GM19099 (cell line): ENCODE data around the gene CKS2.

Source experiments
- POLR2A ChIP-seq: IDR thresholded peaks from 3 replicates; pipeline ENCODE4 v1.6.1; 2011; ENCODE audit warnings: low read depth; ENCODE audit not compliant: insufficient read length; ENCODE audit errors: extremely low read depth

CKS2 gene

DNA sequence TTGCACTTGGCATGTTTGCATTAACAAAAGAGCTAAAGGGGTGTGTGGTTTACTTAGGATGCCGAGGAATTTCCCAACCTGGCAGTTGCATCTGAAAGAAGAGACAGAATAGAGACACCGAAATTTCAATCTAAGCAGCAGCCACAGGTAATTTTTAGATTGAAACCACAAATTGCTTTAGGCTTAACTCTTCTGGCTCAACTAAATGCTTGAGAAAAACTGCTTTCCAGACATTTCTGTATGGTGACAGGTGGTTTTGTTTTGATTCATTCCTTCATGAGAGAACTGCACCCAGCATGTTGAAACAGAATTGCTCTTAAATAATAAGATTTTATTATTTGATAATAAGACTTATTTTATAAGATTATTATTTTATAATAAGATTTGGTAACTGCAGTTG, 28.8 kb downstream of the CKS2 start:
- no peak for TF ChIP-seq POLR2A

DNA sequence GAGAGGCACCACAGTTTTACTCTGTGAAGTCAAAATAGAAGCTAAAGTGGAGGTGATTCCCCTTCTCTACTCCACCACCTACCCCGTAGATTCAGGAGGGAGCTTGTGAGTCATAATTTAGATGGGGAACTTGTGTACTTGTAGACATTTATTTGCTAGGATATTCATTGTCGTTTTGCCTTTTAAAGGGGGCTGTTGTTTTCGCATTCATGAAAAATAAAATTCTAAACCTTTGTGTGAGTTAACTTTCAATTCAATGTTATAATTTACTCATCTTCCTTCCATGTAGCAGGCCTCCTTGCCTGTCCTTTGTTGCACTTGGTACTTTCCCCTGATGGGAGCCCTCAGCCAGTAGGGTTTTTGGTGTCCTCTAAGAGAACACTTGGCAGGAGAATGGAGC, 29.3 kb downstream of the CKS2 start:
- TF ChIP-seq POLR2A = no peak

DNA sequence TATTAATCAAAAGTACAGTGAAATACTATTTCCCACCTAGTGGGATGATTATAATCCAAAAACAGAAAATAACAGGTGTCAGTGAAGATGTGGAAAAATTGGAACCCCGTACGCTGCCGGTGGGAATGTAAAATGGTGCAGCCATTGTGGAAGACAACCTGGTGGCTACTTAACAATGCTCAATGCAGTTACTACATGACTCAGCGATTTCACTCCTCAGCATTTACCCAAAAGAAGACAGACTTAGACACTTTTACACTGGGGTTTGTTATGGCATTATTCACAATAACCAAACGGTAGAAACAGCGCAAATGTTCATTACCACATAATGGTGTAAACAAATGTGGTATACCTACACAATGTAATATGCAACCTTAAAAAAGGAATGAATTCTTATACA, 31.2 kb downstream of the CKS2 start:
- TF ChIP-seq POLR2A = no peak

DNA sequence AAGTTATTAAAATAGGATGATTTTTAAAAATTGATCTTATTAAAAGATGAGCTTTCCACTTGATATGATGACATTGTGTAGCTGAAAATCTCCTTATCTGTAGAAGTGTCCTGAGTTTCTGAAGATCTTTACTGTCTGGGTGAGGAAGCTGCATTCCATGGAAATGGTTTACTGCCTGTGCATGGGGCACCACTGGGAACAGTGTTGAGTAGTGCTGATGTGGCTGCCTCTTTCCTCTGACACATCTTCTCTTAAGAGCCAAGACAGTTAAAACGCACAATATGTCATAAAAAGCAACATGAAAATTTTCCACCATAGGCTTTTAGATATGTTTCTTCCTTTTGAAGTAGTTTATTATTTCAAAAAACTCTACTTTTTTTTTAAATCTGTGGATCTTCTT, 32.0 kb downstream of the CKS2 start:
- TF ChIP-seq POLR2A = no peak

GRCh38 chr9:89345476-89345875, 34.5 kb downstream of the CKS2 start:
- TF ChIP-seq POLR2A = no peak

DNA sequence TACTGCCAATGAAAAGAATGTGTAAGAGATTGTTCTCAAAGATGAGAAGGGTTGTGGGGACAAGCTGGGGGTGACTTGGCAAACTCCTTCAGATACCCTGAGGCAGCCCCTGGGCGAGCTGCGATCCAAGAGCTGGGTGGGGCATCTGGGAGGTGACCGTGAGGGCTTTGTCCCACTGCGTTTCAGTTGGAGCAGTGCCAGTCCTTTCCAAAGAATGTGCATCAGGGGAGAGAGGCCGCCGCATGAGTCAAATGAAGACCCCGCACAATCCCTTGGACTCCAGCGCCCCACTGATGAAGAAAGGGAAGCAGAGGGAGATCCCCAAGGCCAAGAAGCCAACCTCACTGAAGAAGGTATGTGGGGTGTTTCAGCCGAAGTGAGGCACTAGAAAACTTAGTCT, 35.7 kb downstream of the CKS2 start:
- no peak for TF ChIP-seq POLR2A

DNA sequence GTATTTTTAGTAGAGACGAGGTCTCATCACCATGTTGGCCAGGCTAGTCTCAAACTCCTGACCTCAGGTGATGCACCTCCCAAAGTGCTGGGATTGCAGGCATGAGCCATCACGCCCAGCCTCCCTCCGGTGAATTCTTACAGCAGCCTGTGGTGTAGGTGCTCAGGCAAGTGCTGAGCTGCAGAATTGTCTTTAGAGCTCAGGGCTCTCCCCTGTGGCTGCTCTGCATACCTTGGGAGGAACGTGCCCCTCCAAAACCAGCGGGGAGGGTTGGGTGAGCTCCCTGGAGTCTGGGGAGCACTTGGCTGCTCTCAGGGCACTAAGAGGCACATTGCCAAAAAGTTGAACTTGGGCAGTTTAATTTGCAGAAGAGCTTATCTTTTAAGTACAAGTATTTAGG, 36.7 kb downstream of the CKS2 start:
- no peak for TF ChIP-seq POLR2A

- no peak for TF ChIP-seq POLR2A
Measured at GRCh38 chr9:89349607-89350006, 38.6 kb downstream of the CKS2 start.

DNA sequence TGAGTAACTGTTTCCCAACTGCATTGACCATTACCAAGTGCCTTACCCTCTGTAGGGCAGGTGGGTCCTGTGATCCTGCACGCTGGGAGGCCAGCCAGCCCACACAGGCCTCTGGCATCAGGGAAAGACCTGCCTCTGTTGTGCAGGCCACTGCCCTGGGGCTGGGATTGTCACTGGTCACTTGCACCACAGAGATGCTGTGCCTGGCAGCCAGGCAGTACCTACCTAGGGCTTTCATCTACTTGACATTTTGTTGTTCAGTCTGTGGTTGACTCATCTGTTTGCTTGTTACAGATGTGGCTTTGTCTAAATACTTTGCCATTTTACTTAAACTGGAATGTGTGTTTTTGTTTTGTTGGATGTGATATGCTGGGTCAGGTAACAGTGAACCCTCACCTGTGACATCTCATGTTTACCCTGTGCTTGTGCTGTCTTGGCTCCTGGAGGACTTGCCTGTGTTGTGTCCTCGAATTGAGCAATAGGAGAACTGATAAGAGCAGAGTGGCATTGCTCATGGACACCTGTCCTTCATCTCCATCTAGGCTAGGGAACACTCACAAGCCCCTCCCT, 40.1 kb downstream of the CKS2 start:
- TF ChIP-seq POLR2A = no peak

DNA sequence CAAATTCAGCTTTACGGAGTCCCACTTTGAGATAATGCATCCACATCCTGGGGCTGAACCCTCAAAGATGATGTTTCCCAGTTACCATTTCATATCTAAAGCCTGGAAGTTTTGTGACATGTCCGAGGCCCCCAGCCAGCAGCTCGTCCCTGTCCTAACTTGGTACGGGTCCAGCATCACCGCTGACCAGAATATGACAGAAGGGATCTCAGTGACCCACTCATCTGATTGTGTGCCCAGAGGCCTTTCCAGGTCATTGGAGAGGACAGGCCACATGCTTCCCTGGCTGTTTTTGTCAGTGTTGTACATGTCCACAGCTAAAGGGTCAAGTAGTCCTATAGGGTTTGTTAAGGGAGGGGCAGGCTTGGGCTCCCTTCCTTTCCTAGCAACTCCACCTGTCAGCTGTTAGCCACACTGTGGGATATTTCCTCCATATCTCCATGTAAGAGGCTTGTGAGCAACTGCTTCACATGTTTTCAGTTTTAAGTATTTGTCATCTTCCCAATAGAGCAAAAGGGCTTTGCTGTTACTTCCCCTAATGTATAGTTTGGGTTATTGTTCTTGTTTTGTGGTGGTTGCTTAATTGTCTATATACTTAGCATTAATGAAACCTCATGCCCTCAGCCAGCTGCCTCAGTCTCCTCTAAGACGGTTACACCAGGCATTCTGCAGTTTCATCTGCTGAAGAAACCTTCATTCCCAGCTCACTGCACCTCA, 40.7 kb downstream of the CKS2 start:
- no peak for TF ChIP-seq POLR2A

DNA sequence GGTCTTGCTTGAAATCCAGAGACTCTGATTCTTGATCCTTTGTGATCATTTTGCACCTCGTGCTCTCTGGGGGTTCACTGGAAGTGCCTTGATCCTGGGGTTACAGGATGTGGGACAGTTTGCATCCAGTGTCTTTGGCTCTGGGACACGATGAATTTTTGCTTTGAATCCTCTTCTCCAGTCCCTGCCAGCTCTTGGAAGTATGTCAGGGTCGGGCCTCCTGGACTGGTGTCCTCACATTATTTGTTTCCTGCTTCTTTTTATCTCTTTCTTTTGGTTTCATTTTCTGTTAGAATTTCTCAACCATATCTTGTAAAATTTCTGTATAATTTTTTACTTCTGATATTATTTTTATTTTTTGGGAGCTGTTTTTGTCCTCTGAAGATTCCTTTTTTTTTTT, 41.5 kb downstream of the CKS2 start:
- TF ChIP-seq POLR2A = no peak

DNA sequence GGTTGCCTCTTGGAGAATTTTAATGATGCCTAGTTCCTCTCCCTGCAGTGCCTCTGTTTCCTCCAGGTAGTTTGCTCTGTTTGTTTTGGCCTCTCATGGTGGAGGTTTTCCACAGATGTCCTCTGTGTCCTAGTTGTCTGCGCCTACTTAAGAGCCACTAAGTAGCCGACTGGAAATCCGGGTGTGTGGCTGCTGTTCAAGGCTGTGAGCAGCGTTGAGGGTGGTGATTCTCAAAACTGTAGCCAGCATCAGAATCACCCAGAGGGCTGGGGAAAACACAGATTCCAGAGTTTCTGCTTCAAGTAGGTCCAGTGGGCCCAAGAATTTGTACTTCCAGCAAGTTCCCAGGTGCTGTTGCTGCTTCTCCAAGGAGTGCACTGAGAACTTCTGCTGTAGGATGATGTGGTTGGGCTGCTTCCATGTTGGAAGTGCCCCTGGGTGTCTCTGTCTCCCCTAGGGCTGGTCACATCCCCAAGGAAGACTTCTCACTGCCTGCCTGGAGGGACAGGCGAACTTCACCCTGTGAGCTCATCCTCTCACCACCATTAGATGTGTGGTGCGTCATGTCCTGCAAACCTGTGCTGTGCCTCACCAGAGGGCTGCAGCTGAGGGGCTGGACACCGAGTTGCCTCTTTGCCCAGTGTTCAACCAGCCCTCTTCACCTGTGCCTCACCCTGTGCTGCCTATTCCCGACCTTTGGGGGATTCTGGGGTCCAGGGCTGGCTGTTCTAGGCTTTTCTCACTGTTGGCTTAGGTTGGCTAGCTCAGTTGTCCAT, 42.1 kb downstream of the CKS2 start:
- TF ChIP-seq POLR2A = no peak

DNA sequence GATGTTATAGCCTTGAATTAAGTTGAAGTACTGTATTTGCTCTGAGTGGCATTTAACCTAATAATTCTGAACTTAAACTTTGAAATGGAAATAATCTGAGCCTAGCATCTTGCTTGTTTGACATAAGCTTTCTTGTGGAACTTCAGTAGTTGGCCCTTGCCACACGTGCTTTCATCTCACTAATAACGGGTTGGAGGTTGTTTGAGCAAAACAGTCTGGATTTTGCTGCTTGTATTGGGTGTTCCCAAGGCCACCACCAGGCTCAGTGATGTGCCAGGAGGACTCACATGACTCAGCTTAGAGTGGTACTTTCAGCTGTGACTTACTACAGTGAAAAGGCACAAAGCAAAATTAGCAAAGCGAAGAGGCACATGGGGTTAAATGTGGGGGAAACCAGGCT, 43.0 kb downstream of the CKS2 start:
- TF ChIP-seq POLR2A = no peak

DNA sequence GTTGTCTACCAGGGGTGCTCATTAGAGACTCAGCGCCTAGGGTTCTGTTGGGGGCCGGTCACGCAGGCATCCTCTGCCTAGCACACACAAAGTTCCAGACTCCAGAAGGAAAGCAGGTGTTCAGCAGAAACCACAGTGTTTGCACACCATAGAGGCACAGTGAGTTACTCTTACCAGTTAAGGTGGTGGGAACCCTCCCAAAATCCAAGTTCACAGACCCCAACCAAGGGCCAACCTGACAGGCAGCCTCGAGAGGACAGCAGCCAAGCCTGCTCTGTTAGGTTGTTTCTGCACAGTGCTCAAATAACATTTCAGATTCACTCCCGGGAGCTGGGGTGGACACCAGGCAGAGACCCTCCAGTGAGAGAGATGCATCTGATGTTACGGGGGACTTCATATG, 43.5 kb downstream of the CKS2 start:
- TF ChIP-seq POLR2A = no peak

DNA sequence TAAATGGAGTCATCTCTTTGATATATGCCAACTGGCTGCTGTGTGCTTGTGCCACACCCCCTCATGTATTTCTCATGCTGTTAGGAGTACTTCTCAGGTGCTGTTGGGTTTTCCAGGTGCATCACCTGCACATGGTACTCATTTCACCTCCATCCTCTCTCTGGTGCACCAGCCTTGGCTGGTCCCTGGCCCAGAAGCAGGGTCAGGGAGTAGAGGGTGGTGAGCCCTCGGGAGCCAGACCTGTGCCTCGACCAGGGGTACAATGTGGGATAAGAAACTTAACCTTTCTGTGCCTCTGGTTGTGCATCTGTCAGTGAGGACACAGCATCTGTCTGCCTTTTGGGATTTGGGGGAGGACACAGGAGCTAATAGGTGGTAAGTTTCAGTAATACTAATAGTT, 45.8 kb downstream of the CKS2 start:
- no peak for TF ChIP-seq POLR2A
